Raji (cell line): Measurements from ENCODE around the gene KMT2A.

Experiments
- POLR2A ChIP-seq: IDR thresholded peaks from 2 replicates; pipeline ENCODE4 v1.6.1; 2011; ENCODE audit warnings: low read depth, low read length, control low read depth; ENCODE audit not compliant: insufficient read depth

The KMT2A gene

GRCh38 chr11:118418766-118419165, 17.5 kb upstream of the KMT2A start:
- TF ChIP-seq POLR2A = no peak

GRCh38 chr11:118427707-118428106, 8.6 kb upstream of the KMT2A start:
- TF ChIP-seq POLR2A = no peak

GRCh38 chr11:118430956-118431355, 5.3 kb upstream of the KMT2A start:
- TF ChIP-seq POLR2A = no peak

- no peak for TF ChIP-seq POLR2A
Observed at GRCh38 chr11:118434123-118434552, 2.2 kb upstream of the KMT2A start.

GRCh38 chr11:118434553-118435289, 1.6 kb upstream of the KMT2A start:
- peak; percentile 85 for TF ChIP-seq POLR2A

DNA sequence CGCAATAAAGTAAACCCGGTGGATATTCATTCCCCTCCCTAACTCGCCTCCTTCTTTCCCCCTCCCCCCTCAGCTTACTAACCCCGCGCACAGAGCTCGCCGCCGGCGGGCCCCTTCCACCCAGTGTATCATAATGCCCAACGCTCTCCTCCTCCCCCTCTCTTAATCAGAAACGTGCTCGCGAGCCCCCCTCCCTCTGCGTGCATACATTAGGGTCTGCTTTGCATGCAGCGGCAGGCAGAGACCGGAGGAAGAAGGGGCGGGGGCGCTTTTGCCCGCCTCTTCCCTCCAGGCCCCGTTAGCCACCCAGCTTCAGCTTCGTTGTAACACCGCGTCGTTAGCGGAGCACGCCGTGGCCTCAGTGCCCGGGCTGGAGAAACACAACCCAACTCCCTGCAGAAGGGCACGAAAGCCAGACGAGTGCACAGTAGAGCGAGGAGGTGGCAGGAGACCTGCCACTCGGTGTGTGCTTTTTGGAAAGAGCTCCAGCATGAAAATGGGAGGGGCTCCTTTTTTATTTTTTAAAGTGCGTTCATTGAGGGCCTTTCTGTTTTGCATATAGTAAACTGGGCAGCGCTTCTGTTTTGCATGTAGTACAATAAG, 901 bp upstream of the KMT2A start:
- peak; percentile 90 for TF ChIP-seq POLR2A

DNA sequence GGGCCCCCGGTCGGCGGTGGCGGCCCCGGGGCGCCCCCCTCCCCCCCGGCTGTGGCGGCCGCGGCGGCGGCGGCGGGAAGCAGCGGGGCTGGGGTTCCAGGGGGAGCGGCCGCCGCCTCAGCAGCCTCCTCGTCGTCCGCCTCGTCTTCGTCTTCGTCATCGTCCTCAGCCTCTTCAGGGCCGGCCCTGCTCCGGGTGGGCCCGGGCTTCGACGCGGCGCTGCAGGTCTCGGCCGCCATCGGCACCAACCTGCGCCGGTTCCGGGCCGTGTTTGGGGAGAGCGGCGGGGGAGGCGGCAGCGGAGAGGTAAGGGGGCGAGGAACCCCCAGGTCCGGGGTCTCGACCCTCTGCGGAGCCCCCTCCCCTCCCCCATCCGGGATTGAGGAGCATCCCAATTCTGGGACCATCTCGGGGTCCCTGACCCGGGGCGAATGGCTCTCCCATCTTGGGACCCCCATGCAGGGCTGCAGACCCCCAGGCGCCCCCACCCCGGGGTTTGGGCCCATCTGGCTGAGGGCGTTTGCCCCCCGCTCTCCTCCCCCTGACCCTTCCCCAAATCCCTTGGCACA, 431 bp downstream of the KMT2A start:
- TF ChIP-seq POLR2A = no peak

GRCh38 chr11:118437208-118438125, 1.2 kb downstream of the KMT2A start:
- TF ChIP-seq POLR2A = 0 out of 2 replicates have a peak, but pooled peaks have one; percentile 22

DNA sequence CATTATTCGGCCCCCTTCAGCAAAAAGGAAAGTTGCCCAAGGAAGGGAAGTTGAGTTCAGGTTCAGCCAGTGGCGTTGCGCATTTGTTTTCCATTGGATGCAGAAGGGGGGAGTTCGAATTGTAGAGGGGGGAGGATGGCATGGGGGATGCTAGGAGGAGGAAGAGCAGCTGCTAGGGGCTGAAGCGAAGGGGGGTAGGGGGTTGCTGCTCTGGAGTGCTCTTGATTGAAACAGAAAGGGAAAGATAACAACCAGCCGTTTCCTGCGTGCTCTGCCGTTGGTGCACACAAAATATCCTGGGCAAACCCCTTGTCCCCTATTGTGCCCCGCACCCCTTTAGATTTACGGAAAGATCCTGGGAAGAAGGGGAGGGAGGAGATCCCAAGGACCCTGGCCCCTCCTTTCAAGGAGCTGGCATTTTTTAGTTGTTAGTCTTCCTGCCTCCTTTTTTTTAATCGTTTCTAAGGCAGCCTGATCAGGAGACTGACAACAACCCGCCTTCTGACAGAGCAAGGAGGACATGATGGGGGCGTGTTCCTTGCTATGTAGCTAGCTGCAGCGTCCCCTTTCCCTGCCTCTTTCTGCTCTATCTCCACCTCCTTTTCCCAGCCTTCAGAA, 2.1 kb downstream of the KMT2A start:
- no peak for TF ChIP-seq POLR2A

DNA sequence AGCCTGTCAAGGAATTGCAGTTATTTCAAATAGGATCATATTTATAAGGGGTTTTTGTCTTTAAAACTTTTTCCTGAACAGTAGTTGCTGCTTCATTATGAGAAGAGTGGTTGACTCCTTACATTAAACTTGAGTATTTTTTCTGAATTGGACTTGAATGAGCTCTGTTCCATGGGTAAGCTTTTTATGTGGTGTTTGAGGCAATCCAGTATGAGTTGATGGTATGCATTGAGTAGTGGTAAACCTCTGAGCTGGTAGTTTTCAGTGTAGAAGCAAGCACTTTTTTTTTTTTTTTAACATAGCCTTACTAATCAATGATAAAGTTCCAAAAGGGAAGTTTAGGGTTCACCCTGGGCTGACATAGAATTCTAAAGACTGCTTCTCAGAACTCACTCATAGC, 3.4 kb downstream of the KMT2A start:
- no peak for TF ChIP-seq POLR2A

DNA sequence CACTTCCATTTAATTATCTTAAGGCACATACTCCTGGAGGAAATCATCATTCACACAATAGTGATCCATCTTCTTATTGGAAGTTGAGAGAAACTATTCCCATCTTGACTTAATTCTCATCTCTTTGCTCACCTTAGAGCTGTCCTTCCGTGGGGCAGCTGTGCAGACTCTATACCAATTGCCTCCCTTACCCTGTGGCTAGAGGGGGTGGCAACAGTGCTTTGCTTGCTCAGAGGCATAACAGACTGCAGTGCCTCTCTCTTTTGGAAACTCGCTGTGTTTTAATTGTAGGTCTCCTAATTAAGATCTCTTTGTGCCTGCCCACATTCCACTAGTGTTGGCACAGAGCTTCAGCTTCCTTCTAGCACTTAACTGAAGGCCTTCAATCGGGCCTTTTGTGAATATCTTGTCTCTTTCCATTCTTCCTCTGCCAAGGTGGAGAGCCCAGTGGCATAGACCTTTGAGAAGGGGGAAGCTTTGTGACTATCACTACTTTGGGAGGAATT, 5.5 kb downstream of the KMT2A start:
- no peak for TF ChIP-seq POLR2A

GRCh38 chr11:118442301-118442700, 6.0 kb downstream of the KMT2A start:
- no peak for TF ChIP-seq POLR2A

DNA sequence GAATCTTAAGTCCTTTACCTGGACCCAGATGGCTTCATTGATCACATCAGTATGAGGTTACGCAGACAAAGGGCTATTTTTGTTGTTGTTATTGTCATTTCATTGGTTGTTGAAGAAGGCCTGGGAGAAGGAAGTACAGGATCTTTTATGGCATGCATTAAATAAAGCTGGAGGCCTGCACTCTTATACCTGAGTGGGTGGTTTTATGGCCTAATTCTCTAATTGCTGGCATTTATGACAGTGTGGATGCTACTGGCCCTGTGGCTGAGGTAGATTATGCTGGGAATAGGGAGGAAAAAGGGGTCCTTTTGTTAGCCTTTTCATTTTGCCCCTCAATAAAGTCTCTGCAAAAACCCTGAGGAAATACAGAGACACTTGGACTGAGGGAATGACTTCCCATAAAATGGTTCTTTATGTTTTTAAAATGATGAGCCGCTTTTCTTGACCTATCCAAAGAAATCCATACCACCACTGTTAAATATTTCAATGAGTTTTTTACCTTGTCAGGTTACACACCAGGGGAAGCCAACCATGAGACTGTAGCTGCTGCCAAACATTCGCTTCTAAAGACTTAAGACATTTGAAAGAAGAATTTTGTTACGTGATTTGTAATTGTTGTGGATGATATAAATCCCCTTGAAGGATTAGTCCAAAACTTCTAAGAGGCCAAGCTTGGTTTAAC, 6.8 kb downstream of the KMT2A start:
- no peak for TF ChIP-seq POLR2A

DNA sequence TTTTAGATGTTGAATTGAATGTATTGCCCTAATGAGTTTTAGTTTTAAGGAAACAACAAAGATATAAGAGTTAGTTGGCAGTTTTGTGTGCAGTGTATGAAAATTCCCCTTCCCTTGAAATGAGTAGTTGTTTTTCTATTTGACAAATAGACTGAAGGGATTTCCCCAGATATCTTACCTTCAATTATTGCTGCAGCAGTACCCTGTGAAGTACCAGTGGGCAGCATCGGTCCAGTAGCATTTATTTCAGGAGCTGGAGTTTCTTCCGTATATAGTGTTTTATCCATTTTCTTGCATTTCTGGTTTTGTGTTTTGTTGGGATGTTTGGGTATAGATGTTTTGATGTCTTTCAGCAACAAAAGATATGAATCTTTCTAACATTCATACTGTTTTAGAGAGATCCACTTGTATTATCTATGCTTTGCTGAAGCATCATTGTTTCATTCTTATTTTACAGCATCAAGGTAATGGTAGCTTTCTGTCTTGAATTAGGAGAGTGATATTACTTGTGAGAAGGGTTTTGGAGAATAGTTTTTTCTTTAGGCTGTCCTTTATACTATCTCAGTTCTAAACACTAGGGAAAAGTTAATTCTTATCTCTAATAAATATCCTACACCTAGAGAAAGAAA, 7.4 kb downstream of the KMT2A start:
- no peak for TF ChIP-seq POLR2A
